Uterus (tissue), 2 donors: ENCODE data around the gene EMID1.

Experiments
- POLR2A ChIP-seq, 2 donors: fragments of 450-650 bp; IDR thresholded peaks; one replicate each; pipeline ENCODE4 v1.6.1; 2016; ENCODE audit warnings: antibody characterized with exemption in 2 of 2, mild to moderate bottlenecking in 1 of 2, moderate library complexity in 1 of 2
- TF ChIP-seq, protein P1 (sequence below), 4 experiments: fragments of 200-600 bp in 2 of 4; fragments of 450-650 bp in 2 of 4; sonication (generic) in 2 of 4; IDR thresholded peaks; one replicate each; pipeline ENCODE4 v1.5.1; 2016 to 2019; ENCODE audit warnings: antibody characterized with exemption in 4 of 4, mild to moderate bottlenecking in 2 of 4, moderate library complexity in 1 of 4

DNA sequence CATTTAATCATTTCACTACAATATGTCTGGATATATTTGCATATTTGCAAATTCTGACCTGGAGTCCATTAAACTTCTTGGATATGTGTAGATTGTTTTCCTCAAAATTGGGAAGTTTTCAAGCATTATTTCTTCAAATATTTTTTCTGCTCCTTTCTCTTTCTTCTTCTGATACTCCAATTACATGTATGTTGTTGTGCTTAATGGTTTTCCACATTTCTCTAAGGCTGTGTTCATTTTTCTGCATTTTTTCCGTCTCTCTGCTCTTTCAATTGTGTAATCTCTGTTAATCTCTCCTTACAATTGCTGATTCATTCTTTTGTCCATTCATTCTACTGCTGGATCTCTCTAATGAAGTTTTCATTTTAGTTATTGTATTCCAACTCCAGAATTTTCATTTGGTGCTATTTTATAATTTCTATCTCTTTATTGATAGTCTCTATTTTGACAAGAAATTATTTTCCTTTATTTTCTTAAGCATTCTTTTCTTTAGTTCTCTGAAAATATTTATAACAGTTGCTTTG is 30.3 kb upstream of the EMID1 start:
- TF ChIP-seq POLR2A (IDR thresholded peaks at IDR 0.05) = no peak
- TF ChIP-seq, protein P1, sequence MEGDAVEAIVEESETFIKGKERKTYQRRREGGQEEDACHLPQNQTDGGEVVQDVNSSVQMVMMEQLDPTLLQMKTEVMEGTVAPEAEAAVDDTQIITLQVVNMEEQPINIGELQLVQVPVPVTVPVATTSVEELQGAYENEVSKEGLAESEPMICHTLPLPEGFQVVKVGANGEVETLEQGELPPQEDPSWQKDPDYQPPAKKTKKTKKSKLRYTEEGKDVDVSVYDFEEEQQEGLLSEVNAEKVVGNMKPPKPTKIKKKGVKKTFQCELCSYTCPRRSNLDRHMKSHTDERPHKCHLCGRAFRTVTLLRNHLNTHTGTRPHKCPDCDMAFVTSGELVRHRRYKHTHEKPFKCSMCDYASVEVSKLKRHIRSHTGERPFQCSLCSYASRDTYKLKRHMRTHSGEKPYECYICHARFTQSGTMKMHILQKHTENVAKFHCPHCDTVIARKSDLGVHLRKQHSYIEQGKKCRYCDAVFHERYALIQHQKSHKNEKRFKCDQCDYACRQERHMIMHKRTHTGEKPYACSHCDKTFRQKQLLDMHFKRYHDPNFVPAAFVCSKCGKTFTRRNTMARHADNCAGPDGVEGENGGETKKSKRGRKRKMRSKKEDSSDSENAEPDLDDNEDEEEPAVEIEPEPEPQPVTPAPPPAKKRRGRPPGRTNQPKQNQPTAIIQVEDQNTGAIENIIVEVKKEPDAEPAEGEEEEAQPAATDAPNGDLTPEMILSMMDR (IDR thresholded peaks at IDR 0.05) = no peak
